Left lung (tissue), 10 donors: ENCODE results near the gene CPNE4. TPM values are rescaled to one million over a fixed set of nuclear protein-coding genes. Genes with fewer than 3 reads are reported as not detected.

ENCODE experiments used
- ATAC-seq: fragments of 200-7000 bp; cut with Tn5 transposase; one replicate; pipeline ENCODE4 v1.9.1; 2020; ENCODE audit warnings: moderate library complexity
- DNase-seq, 4 donors: peaks; one replicate each; pipeline ENCODE4 v3.0.0-alpha.2; 2013 to 2020
- H3K27ac ChIP-seq, 2 donors: fragments of 200-600 bp; sonication (generic) in 1 of 2; one replicate each; pipeline versions ENCODE4 v1.5.0 to v1.8.0; 2020 to 2021
- H3K27me3 ChIP-seq, 2 donors: fragments of 200-600 bp; sonication (generic) in 1 of 2; one replicate each; pipeline versions ENCODE4 v1.5.0 to v1.8.0; 2020 to 2021
- H3K36me3 ChIP-seq, 2 donors: fragments of 200-600 bp; sonication (generic) in 1 of 2; one replicate each; pipeline versions ENCODE4 v1.5.0 to v1.8.0; 2020 to 2021
- H3K4me1 ChIP-seq, 2 donors: fragments of 200-600 bp; one replicate each; pipeline ENCODE4 v1.8.0; 2021
- H3K4me3 ChIP-seq, 2 donors: fragments of 200-600 bp; sonication (generic) in 1 of 2; one replicate each; pipeline versions ENCODE4 v1.5.0 to v1.8.0; 2020 to 2021; ENCODE audit warnings: mild to moderate bottlenecking in 1 of 2
- H3K9me3 ChIP-seq, 2 donors: fragments of 200-600 bp; sonication (generic) in 1 of 2; one replicate each; pipeline versions ENCODE4 v1.5.0 to v1.8.0; 2020 to 2021
- intact Hi-C, 2 donors: fragments of 100-400 bp; cut with DNase I; formaldehyde crosslinking; loops; one replicate each; pipeline versions ENCODE4 v1.11.2 to v1.14.2; 2022
- polyA plus RNA-seq, 6 donors: library from polyadenylated mRNA; unstranded; fragments of 120-200 nt; gene quantifications; one replicate each; pipeline ENCODE4 v1.2.1, GENCODE V29; 2013; ENCODE audit not compliant: insufficient read length in 6 of 6
- total RNA-seq, 2 donors: library from RNA; stranded (reverse); fragmentation: NEBNext Ultra II Directional; extraction: Animal tissue kit (Norgen Biotek cat#: 25700); gene quantifications; one replicate each; pipeline ENCODE4 v1.2.1, GENCODE V29; 2021
- TF ChIP-seq, protein P1 (sequence below), 2 donors: fragments of 200-600 bp; sonication (generic) in 1 of 2; IDR thresholded peaks; one replicate each; pipeline versions ENCODE4 v1.5.0 to v1.8.0; 2021; ENCODE audit warnings: antibody characterized with exemption in 2 of 2
- donor health status: DM: no; HTN: yes; CAD: no.
- donor health status: DM: no; HTN: no; CAD: no.

Gene CPNE4
- total and polyA plus RNA-seq, 8 donors: 0.24 to 2.1 (median 0.85) TPM

DNA sequence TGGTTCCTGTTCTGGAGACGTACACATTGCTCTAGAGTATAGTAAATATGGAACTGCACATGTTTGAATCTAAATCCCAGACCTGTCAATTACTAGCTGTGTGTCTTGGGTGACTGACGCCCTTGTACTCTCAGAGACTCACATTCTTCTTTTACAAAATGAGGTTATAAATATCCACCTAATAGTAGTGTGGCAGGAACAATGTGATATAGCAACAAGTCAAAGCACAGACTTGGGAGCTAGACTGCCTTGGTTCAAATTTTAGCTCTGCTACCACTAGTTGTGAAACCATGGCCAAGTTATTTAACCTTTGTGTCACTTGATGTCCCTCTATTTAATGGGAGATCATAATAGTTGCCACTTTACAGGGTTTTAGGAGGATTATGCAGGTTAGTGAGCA, 245.6 kb downstream of the CPNE4 start:
- DNase-seq (no peak), ATAC-seq (no peak)
- intact Hi-C loops: no loop called here
- Histone ChIP-seq H3K9me3 (peaks cover 0 to 1% of the 10 kb centered on the region in 2 donors), H3K4me1 (no peaks in the 10 kb centered on the region), H3K27ac (no peak overlapping the region), H3K4me3 (no peak overlapping the region), H3K27me3 (peaks cover 0 to 6% of the 10 kb centered on the region in 2 donors), H3K36me3 (no peaks in the 10 kb centered on the region)
- TF ChIP-seq, protein P1, sequence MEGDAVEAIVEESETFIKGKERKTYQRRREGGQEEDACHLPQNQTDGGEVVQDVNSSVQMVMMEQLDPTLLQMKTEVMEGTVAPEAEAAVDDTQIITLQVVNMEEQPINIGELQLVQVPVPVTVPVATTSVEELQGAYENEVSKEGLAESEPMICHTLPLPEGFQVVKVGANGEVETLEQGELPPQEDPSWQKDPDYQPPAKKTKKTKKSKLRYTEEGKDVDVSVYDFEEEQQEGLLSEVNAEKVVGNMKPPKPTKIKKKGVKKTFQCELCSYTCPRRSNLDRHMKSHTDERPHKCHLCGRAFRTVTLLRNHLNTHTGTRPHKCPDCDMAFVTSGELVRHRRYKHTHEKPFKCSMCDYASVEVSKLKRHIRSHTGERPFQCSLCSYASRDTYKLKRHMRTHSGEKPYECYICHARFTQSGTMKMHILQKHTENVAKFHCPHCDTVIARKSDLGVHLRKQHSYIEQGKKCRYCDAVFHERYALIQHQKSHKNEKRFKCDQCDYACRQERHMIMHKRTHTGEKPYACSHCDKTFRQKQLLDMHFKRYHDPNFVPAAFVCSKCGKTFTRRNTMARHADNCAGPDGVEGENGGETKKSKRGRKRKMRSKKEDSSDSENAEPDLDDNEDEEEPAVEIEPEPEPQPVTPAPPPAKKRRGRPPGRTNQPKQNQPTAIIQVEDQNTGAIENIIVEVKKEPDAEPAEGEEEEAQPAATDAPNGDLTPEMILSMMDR (IDR thresholded peaks at IDR 0.05): no peak

DNA sequence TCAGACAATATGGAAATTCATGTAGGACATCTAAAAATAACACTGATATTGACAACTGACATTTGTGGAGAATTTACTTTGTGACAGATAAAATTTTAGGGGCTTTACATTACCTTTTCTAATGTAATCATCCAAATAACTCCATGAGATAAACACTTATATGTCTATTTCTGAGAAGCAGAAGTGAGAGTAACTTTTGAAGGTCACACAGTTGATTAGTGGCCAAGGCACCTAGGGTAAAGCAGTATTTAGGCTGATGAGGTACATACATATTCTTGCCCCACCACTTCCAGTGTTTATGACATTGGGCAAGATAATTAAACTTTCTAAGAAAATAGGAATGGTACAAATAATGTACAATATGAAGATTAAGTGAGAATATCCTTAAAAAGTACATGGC, 248.4 kb downstream of the CPNE4 start:
- DNase-seq (no peak), ATAC-seq (no peak)
- no peaks in the 10 kb centered on the region for H3K4me1 ChIP-seq
- intact Hi-C loops: no loop called here
- H3K9me3 ChIP-seq: peaks cover 0 to 1% of the 10 kb centered on the region in 2 donors
- H3K4me3 ChIP-seq: no peak overlapping the region
- no peaks in the 10 kb centered on the region for H3K36me3 ChIP-seq
- TF ChIP-seq, protein P1 (IDR thresholded peaks at IDR 0.05): no peak
- no peak overlapping the region for H3K27ac ChIP-seq
- H3K27me3 ChIP-seq: no peaks in the 10 kb centered on the region

- H3K36me3 ChIP-seq: no peaks in the 10 kb centered on the region
- intact Hi-C loops: no loop called here
- TF ChIP-seq, protein P1 (IDR thresholded peaks at IDR 0.05): no peak
- H3K9me3 ChIP-seq: peaks cover 0 to 1% of the 10 kb centered on the region in 2 donors
- no peak for ATAC-seq
- H3K27me3 ChIP-seq: no peaks in the 10 kb centered on the region
- no peak overlapping the region for H3K27ac ChIP-seq
- H3K4me3 ChIP-seq: no peak overlapping the region
- DNase-seq: no peak
- H3K4me1 ChIP-seq: no peaks in the 10 kb centered on the region
Measured at GRCh38 chr3:131782751-131783150, 252.1 kb downstream of the CPNE4 start.

GRCh38 chr3:131778526-131778925, 256.3 kb downstream of the CPNE4 start:
- TF ChIP-seq, protein P1 (IDR thresholded peaks at IDR 0.05): no peak
- no peak for DNase-seq
- intact Hi-C loops: no loop called here

GRCh38 chr3:131775650-131776049, 259.2 kb downstream of the CPNE4 start:
- TF ChIP-seq, protein P1 (IDR thresholded peaks at IDR 0.05): no peak
- ATAC-seq: no peak

More at GRCh38 chr3:131778526-131778925, 256.3 kb downstream of the CPNE4 start:
- no peaks in the 10 kb centered on the region for H3K4me1 ChIP-seq
- no peaks in the 10 kb centered on the region for H3K36me3 ChIP-seq
- no peak overlapping the region for H3K27ac ChIP-seq
- ATAC-seq: no peak
- H3K9me3 ChIP-seq: no peaks in the 10 kb centered on the region
- no peaks in the 10 kb centered on the region for H3K27me3 ChIP-seq
- no peak overlapping the region for H3K4me3 ChIP-seq

More at GRCh38 chr3:131775650-131776049, 259.2 kb downstream of the CPNE4 start:
- Histone ChIP-seq H3K4me1 (no peaks in the 10 kb centered on the region), H3K27me3 (no peaks in the 10 kb centered on the region), H3K4me3 (no peak overlapping the region), H3K27ac (no peak overlapping the region), H3K9me3 (no peaks in the 10 kb centered on the region), H3K36me3 (no peaks in the 10 kb centered on the region)
- DNase-seq: no peak
- intact Hi-C loops: no loop called here
